ENCODE measurements around the gene DCAF8.
A peak's percentile ranks its signal among the peaks of the same experiment; 100 is the strongest.

The DCAF8 gene

GRCh38 chr1:160207771-160208556 lies 54.4 kb downstream of the DCAF8 start:
- TF ChIP-seq ESRRG (CRISPR knock-in tag; IDR thresholded peaks at IDR 0.05) (no peak), CSDC2 (CRISPR knock-in tag; IDR thresholded peaks at IDR 0.05) (no peak), CREB5 (CRISPR knock-in tag; IDR thresholded peaks at IDR 0.05; ENCODE audit: low read depth) (no peak), ZFP30 (CRISPR knock-in tag; IDR thresholded peaks at IDR 0.05) (no peak), ZNF8 (CRISPR knock-in tag; IDR thresholded peaks at IDR 0.05) (no peak), RARB (CRISPR knock-in tag; IDR thresholded peaks at IDR 0.05) (no peak)
- ATAC-seq: no peak

DNA sequence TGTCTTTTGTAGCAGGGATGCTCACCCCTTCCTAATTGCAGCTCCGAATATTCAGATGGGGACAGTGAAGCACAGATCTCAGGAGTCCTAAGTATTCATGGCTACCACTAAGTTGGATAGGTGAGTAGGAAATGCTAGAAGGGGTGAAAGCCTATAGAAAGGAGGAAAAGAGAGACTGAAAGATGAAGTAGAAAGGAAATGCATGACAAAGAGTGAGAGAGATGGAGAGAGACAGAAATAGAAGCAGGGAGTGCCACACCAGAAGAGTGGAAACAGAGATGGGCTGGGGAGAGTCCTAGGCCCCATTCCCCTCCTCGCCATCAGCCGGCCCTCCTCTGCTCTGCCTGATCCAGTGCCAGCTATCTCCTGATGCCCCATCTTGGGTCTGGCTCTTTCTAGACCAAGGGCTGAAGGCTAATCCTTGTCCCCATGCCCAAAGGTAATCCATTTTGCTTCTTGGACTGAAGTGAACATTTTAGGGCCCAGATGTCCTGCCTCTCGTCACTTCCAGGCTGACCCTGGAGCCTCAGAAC lies 55.2 kb downstream of the DCAF8 start:
- no peak for ATAC-seq
- TF ChIP-seq PATZ1 (CRISPR knock-in tag; IDR thresholded peaks at IDR 0.05; ENCODE audit: borderline replicate concordance) (no peak), ARNTL (CRISPR knock-in tag; IDR thresholded peaks at IDR 0.05; ENCODE audit: borderline replicate concordance, low read depth) (no peak), ZNF70 (CRISPR knock-in tag; IDR thresholded peaks at IDR 0.05) (no peak), TSHZ2 (CRISPR knock-in tag; IDR thresholded peaks at IDR 0.05) (no peak), GLIS3 (CRISPR knock-in tag; IDR thresholded peaks at IDR 0.05) (no peak), ESRRG (CRISPR knock-in tag; IDR thresholded peaks at IDR 0.05) (no peak), TOX (CRISPR knock-in tag; IDR thresholded peaks at IDR 0.05; ENCODE audit: borderline replicate concordance) (no peak), RARB (CRISPR knock-in tag; IDR thresholded peaks at IDR 0.05) (no peak), ZC3H10 (CRISPR knock-in tag; IDR thresholded peaks at IDR 0.05) (no peak), CSRNP3 (CRISPR knock-in tag; IDR thresholded peaks at IDR 0.05) (no peak), ZNF565 (CRISPR knock-in tag; conservative IDR thresholded peaks at IDR 0.05; ENCODE audit: low read depth) (no peak)
- TF ChIP-seq, protein P1, sequence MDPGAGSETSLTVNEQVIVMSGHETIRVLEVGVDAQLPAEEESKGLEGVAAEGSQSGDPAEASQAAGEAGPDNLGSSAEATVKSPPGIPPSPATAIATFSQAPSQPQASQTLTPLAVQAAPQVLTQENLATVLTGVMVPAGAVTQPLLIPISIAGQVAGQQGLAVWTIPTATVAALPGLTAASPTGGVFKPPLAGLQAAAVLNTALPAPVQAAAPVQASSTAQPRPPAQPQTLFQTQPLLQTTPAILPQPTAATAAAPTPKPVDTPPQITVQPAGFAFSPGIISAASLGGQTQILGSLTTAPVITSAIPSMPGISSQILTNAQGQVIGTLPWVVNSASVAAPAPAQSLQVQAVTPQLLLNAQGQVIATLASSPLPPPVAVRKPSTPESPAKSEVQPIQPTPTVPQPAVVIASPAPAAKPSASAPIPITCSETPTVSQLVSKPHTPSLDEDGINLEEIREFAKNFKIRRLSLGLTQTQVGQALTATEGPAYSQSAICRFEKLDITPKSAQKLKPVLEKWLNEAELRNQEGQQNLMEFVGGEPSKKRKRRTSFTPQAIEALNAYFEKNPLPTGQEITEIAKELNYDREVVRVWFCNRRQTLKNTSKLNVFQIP (CRISPR knock-in tag; IDR thresholded peaks at IDR 0.05; ENCODE audit: borderline replicate concordance, low read depth): no peak

GRCh38 chr1:160206421-160207117 lies 55.8 kb downstream of the DCAF8 start:
- TF ChIP-seq OSR1 (CRISPR knock-in tag; IDR thresholded peaks at IDR 0.05) (no peak), PATZ1 (CRISPR knock-in tag; IDR thresholded peaks at IDR 0.05; ENCODE audit: borderline replicate concordance) (no peak), ARNTL (CRISPR knock-in tag; IDR thresholded peaks at IDR 0.05; ENCODE audit: borderline replicate concordance, low read depth) (no peak)
- peak; percentile 88 for ATAC-seq
